ENCODE data around the gene SLC37A3.
"Not testable (repeated sequence)": the region's sequence is repeated elsewhere in the genome, so short reads cannot be mapped to it uniquely, and the experiment has no call there.

The SLC37A3 gene

DNA sequence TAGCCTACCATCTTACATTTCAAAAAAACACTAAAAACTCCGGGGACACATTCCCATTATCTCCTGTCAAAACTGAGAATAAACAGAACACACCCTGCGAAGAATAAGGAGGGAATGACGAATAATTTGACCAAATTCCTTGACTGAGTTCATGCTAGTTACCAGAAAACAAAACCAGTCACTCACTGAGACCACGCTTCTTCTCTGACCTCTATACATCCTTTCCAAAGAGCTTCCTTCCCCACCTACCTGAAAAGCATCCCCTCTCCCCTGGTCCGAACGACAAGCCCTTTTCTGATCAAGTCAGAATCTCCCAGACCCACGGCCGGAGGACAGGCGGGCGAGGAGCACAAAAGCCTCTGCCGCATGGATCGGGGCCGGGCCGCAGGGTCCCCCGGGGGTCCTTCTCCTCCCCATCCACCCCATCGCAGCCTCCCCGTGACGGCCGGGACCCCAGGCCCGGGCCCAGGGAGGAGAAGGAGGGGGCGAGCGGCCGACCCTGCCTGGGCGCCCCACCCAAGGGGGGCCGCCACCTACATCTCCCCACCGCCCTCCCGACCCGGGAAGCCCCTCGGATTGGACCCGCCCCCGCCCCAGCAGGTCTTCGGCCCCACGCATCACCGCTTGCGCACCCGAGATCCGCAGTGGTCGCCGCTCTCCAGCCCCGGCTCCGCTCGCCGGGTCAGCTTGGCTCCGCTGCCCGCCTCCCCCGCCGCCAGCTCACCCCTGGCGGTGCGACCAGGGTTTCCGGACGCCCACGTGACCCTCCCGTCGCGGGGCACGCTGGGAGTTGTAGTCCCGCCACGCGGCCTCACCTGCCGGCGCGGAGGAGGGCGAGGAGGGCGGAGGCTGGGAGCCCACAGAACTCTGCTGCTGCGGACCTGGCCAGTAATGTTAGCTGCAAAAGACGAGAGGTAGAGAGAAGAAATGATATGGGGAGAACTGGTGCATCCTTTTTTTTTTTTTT, at the start of gene SLC37A3:
Gene SLC37A3, minus strand, starts transcription at position 747 of the 967 bp plus-strand sequence. CDS start 16,004 bp downstream, outside the sequence.
- DNase-seq: peak; percentile 43

DNA sequence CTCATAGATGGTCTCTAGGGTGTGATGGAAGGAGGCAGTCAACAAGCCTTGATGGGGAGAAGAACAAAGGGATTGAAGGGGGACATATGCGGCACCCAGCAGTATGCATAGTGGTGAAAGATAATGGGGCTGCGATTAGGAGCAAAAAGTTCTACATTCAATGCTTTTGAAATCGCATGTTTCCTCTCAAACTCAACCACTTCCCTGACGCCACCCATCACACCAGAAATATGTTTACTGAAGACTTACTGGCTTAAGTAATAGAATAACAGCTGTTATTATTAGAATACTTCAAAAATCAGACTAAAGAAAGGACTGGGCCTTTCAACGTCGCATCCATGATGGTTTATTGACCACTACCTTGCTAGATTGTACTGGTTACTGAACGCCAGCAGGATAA, 49.5 kb upstream of the SLC37A3 start:
- no peak for DNase-seq

DNA sequence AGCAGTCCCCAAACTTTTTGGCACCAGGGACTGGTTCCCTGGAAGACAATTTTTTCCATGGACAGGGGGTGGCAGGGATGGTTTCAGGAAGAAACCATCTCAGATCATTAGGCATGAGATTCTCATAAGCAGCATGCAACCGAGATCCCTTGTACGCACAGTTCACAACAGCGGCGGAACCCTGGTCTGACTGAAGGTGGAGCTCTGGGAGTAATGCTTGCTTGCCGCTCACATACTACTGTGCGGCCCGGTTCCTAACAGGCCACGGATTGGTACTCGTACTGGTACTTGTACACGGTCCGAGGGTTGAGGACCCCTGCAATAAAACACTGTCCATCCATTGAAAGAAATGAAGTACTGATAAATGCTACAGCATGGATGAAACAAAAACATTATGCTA, 48.1 kb upstream of the SLC37A3 start:
- no peak for DNase-seq

DNA sequence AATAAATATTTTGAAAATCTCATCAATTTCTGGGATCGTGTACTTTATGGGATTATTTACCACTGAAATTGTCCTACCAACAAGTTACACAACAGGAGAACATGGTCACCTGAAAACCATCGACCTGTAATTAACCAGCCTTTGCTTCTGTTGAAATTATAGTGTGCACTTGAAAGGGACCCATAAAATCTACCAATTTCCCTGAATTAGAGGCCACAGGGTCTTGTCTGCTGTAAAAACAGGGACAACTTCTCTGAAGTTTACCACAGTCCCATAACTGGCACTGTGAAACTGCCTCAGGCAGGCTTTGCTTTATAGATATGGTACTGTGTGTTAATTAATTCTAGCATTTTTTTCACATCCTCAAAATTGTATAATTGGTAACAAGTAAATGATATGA, 43.2 kb upstream of the SLC37A3 start:
- no peak for DNase-seq

DNA sequence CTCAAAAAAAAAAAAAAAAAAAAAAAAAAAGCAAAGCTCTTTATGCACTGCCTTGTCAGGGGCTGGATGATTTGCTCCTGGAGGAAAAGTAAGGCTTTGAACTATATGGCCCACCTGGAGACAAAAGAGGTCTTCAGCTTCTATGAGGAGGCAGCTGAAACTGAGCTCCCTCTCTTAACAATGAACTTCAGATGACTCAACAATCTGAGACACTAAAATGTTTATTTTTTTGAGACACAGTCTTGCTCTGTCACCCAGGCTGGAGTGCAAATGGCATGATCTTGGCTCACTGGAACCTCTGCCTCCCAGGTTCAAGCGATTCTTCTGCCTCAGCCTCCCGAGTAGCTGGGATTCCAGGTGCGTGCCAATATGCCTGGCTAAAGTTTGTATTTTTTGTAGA, 42.3 kb upstream of the SLC37A3 start:
- DNase-seq: no peak

DNA sequence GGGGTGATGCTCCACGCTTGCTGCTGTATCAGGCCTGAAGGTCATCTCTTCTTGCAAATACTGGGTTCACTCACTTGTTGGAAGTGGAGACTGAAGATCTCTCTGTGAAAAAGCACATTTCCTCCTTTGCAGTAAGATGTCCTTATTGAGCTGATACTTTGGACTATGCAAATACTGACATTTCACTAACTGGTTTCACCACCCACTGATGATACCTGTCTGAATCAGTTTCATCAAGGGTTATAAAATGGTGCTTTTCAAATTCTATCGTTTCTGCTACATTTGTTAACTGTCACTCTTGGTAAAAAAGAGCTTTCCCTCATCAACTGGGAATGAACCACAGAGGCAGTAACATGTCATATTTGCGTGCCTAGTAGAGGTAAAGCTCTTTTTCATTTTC, 41.0 kb upstream of the SLC37A3 start:
- DNase-seq: no peak

DNA sequence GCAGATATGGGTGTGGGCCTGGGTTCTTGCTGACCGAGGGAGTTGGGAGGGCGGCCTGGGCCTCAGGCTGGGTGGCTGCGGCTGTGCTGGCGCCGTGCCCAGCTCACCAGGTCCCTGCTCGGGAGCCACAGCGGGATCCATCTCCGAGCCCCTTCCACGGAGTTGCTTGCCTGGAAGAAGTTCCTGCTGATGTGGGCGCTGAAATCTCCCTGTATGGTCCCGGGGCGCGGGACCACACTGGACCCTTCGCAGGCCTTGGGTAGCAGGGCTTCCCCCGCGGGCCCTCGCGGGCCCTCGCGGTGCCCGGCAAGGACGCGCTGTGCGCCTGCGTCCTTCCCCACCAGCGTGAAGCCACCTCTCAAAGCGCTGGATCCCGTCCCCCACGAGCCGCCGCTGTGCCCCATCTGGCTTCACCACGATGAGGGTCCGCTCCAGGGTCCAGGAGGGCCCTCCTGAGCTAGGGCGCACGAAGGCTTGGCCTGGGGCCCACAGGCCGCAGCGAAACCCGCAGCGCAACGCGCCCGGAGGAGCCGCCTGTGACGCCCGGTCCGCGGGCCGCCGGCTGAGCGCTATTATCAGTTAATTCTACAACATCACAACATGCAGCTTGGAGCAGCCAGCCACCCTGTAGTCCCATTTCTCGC, 37.0 kb upstream of the SLC37A3 start:
- no peak for DNase-seq

- DNase-seq: no peak
Measured at GRCh38 chr7:140433396-140433795, 35.1 kb upstream of the SLC37A3 start.

DNA sequence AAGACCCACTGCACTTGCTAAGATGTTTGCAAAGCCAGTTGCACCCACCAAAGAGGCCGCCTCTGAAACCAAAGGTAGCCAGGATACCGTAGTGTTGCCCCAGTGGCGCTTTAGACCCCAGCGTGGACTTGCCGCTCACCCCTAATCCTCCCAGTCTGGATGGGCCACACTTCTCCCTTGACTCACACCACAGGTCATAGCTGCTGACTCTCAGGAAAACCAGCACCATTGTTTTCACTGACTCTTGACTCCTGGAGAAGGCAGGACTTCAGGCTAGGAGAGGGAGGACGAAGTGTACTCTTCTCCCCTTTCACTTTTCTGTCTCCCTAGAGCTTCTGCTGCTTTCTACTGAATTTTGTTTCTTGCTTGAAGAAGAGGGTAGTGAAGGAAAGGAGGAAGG, 27.8 kb upstream of the SLC37A3 start:
- DNase-seq: no peak

- no peak for DNase-seq
Measured at GRCh38 chr7:140425718-140426117, 27.4 kb upstream of the SLC37A3 start.

- no peak for DNase-seq
Measured at GRCh38 chr7:140423501-140423900, 25.2 kb upstream of the SLC37A3 start.

- DNase-seq: no peak
Measured at GRCh38 chr7:140421521-140421920, 23.2 kb upstream of the SLC37A3 start.

- no peak for DNase-seq
Measured at GRCh38 chr7:140418653-140419052, 20.3 kb upstream of the SLC37A3 start.

DNA sequence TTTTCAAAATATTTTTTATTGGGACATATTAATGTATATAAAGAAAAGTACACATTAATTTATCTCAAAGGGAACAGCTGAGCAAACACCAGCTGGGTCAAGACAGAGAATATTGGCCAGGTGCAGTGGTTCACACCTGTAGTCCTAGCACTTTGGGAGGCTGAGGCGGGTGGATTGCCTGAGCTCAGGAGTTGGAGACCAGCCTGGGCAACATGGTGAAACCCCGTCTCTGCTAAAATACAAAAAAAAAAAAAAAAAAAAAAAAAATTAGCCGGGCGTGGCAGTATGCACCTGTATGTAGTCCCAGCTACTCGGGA, 19.8 kb upstream of the SLC37A3 start:
- DNase-seq: not testable (repeated sequence)

DNA sequence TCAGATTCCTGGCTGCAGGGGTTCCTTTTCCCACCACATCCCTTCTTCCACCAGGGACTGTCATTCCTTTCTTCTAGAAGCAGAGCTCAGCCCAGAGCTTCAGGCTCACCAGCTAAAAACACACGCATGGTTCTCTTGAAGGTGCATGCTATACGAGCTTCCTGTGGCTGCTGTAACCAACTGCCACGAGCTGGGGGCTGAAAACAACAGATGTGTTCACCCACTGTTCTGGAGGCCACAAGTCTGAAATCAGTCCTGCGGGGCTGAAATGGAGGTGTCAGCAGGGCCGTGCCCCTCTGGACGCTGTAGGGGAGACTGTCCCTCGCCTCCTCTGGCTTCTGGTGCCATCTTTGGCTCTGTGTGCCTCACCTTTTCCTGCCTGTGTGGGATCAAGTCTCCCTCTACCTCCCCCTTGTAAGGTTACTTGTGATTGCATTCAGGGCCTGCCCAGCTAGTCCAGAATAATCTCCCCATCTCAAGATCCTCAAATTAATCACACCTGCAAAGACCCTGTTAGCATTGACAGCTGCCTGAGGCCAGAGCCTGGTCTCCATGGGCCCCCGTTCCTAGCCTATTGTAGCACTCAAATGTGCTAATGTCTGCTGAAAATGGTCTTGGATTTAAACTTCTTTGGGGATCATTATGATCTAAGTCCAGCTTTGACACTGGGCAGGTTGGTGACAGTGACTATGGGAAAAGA, 19.3 kb upstream of the SLC37A3 start:
- no peak for DNase-seq

GRCh38 chr7:140416560-140416959, 18.2 kb upstream of the SLC37A3 start:
- no peak for DNase-seq

- not testable (repeated sequence) for DNase-seq
Measured at GRCh38 chr7:140415816-140416215, 17.5 kb upstream of the SLC37A3 start.

DNA sequence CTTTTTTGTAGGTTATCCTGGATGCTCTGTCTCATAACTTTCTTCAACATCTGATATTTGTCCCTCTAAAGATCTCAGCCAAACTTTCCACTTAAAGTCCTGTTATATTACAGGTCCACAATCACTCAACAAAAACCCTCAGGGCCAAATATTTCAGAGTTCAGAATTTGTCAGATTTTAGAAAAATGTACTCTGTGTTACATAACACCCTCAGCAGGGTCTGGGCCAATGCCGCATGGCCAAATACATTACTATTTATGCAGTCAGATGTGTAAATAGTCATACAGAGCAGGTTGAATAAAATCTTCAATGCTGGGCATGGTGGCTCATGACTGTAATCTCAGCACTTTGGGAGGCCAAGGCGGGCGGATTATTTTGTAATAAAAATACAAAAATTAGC, 17.0 kb upstream of the SLC37A3 start:
- no peak for DNase-seq

DNA sequence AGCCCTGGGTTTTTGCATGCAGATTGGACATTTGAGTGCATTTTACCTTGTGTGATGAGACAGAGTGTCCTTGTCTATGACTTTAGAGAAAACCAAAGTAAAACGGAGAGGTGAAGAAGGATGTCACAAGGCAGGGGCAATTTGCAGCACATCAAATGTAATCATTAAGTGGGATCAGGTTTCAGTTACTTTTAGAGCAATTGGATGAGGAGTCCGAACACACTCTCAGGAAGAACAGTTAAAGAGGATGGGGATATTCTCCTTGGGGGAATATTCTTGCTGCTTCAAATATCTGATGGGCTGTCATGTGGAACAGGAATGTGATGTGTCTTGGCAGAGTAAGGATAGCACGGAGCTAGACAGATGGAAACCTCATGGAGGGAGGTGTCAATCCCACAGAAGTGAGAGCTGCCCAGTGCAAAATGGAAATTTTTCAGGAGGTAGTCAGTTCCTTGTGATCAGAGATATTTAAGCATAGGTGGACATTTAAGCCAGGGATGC, 6.3 kb upstream of the SLC37A3 start:
- DNase-seq: no peak

GRCh38 chr7:140403878-140404564, 5.7 kb upstream of the SLC37A3 start, which contains the start of gene RAB19:
TSS of gene RAB19 (plus strand) at chr7:140404058. CDS start at chr7:140407647, 3,589 bp downstream.
- peak; percentile 69 for DNase-seq

GRCh38 chr7:140402178-140402835, 4.0 kb upstream of the SLC37A3 start:
- no peak for DNase-seq

DNA sequence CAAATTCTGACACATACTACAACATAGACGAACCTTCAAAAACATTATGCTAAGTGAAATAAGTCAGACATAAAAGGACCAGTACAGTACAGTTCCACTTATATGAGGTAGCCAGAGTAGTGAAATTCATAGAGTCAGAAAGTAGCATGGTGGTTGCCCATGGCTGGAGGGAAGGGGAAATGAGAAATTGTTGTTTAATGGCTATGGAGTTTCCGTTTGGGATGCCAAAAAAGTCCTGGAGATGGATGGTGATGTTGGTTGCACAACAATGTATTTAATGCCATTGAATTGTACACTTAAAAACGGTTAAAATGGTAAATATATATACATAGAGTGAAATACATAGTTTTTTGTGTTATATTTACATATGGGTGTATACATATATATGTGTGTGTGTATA, 2.1 kb upstream of the SLC37A3 start:
- DNase-seq: no peak

Measured in NCI-H2029 treated with DMSO at 0.1 percent for 48 hours (cell line).